COR-L47 (cell line): Measurements from ENCODE around the gene AMBRA1.

Source experiments
- DNase-seq: peaks from one replicate; lab custom pipeline; 2025; lab: John Stamatoyannopoulos, UW

AMBRA1 gene

GRCh38 chr11:46347637-46348311 lies 246.0 kb downstream of the AMBRA1 start:
- DNase-seq = peak; percentile 9

GRCh38 chr11:46346886-46347636 lies 246.8 kb downstream of the AMBRA1 start, which contains the start of gene DGKZ:
Gene DGKZ, plus strand, starts transcription at chr11:46347463. Its CDS starts 197 bp downstream, at chr11:46347660.
- DNase-seq = peak; percentile 77
